ENCODE measurements around the gene MYOM1.

MYOM1 gene

DNA sequence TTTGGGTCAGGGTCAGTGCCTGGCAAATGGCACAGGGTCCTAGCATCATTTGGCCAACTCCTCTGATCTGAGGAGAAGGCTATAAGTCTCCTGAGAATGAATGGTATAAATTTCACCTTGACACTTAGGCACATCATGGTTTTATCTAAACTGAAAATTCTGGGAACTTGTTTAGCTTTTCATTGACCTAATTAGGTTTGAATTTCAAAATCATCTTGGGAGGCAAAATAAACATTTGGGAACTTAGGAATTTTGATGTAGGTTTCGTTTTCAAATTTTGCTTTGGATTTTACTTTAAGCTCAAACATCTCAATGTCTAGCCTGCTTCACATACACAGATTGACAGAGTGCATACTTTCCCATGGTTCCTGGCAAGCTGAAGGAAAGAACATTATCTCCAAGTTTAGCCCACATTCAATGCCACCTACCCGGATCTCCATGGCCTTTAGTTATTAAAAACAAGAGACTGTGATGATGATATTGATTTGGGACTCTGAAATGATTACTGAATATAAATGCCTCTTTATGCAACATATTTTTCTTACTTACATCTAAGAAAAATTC, 44.5 kb downstream of the MYOM1 start:
- peaks cover 0 to 5% of the 10 kb centered on the region in 2 donors for H3K4me1 ChIP-seq (ENCODE audit: control insufficient read depth in 2 of 2, insufficient read depth in 1 of 2, low read depth in 1 of 2, low read length in 2 of 2)
- no peak overlapping the region for H2AFZ ChIP-seq (ENCODE audit: low read length)
- no peak overlapping the region for H3K4me2 ChIP-seq (ENCODE audit: insufficient read depth, low read length, poor library complexity, severe bottlenecking)
- no peak overlapping the region for H3K27ac ChIP-seq (replicated peaks; ENCODE audit: low read length)
- H2BK5ac ChIP-seq (ENCODE audit: low read length) = no peak overlapping the region
- H2BK15ac ChIP-seq (ENCODE audit: low read length) = no peak overlapping the region
- no peak overlapping the region for H2BK120ac ChIP-seq (ENCODE audit: low read depth, low read length)
- no peak overlapping the region for H3K4ac ChIP-seq (ENCODE audit: low read length)
- H3K9ac ChIP-seq (ENCODE audit: low read depth, low read length, poor library complexity) = no peak overlapping the region
- H2BK12ac ChIP-seq (ENCODE audit: low read length) = no peak overlapping the region
- H3K4me3 ChIP-seq (ENCODE audit: low read length in 2 of 2) = no peak overlapping the region
- no peaks in the 10 kb centered on the region for H3K79me1 ChIP-seq (ENCODE audit: low read depth, low read length)
- no peak overlapping the region for H4K8ac ChIP-seq (ENCODE audit: low read depth, low read length)
- WGBS, 2 donors (ENCODE audit: extremely low coverage in 2 of 2, insufficient read length in 2 of 2, insufficient replicate concordance in 1 of 2) = no CpG with 5 or more reads among the region's 2 CpGs
- no peak overlapping the region for H3K18ac ChIP-seq (ENCODE audit: low read length)
- no peak overlapping the region for H3K23ac ChIP-seq (ENCODE audit: low read depth, low read length, poor library complexity)
- H3K9me3 ChIP-seq (replicated peaks in 1 of 2; ENCODE audit: control insufficient read depth in 2 of 2, insufficient read depth in 1 of 2, low read depth in 1 of 2, low read length in 2 of 2) = no peaks in the 10 kb centered on the region
- H4K91ac ChIP-seq (ENCODE audit: low read depth, low read length, poor library complexity) = no peak overlapping the region
- no peaks in the 10 kb centered on the region for H3K36me3 ChIP-seq (replicated peaks in 1 of 2; ENCODE audit: control insufficient read depth in 2 of 2, insufficient read depth in 2 of 2, low read length in 2 of 2)
- DNase-seq (ENCODE audit: low spot score) = no peak
- no peaks in the 10 kb centered on the region for H3K27me3 ChIP-seq (ENCODE audit: control insufficient read depth in 3 of 3, insufficient read depth in 3 of 3, low read depth in 1 of 3, low read length in 3 of 3)
- no peak overlapping the region for H2AK5ac ChIP-seq (ENCODE audit: low read depth, low read length)
- H3K14ac ChIP-seq (ENCODE audit: low read length) = no peak overlapping the region

DNA sequence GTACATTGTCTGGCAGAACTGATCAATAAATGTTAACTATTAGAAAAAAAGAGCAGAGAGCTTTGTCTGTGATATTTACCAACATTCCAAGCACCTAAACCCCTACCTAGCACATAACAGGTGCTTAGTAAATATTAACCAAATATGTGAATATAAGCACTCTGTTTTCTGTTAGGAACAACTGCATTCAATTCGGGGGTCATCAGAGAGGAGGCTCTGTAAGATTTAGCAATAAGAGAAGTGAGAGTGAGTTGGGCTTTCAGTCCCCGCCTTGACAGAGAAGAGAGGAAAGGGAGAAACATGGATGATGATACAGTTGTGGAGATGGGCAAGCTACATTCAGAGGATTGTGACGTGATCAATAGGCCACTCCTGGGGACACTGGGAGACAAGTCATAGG, 47.7 kb downstream of the MYOM1 start:
- Histone ChIP-seq H3K4me2 (ENCODE audit: insufficient read depth, low read length, poor library complexity, severe bottlenecking) (no peak overlapping the region), H2AFZ (ENCODE audit: low read length) (no peak overlapping the region), H3K27ac (replicated peaks; ENCODE audit: low read length) (no peak overlapping the region), H3K4me1 (ENCODE audit: control insufficient read depth in 2 of 2, insufficient read depth in 1 of 2, low read depth in 1 of 2, low read length in 2 of 2) (no peaks in the 10 kb centered on the region), H3K23ac (ENCODE audit: low read depth, low read length, poor library complexity) (no peak overlapping the region), H3K27me3 (ENCODE audit: control insufficient read depth in 3 of 3, insufficient read depth in 3 of 3, low read depth in 1 of 3, low read length in 3 of 3) (no peaks in the 10 kb centered on the region), H3K4me3 (ENCODE audit: low read length in 2 of 2) (no peak overlapping the region), H3K4ac (ENCODE audit: low read length) (no peak overlapping the region), H2BK12ac (ENCODE audit: low read length) (no peak overlapping the region), H2BK15ac (ENCODE audit: low read length) (no peak overlapping the region), H3K18ac (ENCODE audit: low read length) (no peak overlapping the region), H3K79me1 (ENCODE audit: low read depth, low read length) (no peaks in the 10 kb centered on the region), H3K14ac (ENCODE audit: low read length) (no peak overlapping the region), H3K36me3 (replicated peaks in 1 of 2; ENCODE audit: control insufficient read depth in 2 of 2, insufficient read depth in 2 of 2, low read length in 2 of 2) (no peaks in the 10 kb centered on the region), H2BK5ac (ENCODE audit: low read length) (no peak overlapping the region), H2AK5ac (ENCODE audit: low read depth, low read length) (no peak overlapping the region), H2BK120ac (ENCODE audit: low read depth, low read length) (no peak overlapping the region), H3K9me3 (replicated peaks in 1 of 2; ENCODE audit: control insufficient read depth in 2 of 2, insufficient read depth in 1 of 2, low read depth in 1 of 2, low read length in 2 of 2) (no peaks in the 10 kb centered on the region), H4K8ac (ENCODE audit: low read depth, low read length) (no peak overlapping the region), H4K91ac (ENCODE audit: low read depth, low read length, poor library complexity) (no peak overlapping the region), H3K9ac (ENCODE audit: low read depth, low read length, poor library complexity) (no peak overlapping the region)
- WGBS, 2 donors (ENCODE audit: extremely low coverage in 2 of 2, insufficient read length in 2 of 2, insufficient replicate concordance in 1 of 2) = no CpG with 5 or more reads among the region's 3 CpGs
- DNase-seq (ENCODE audit: low spot score) = no peak

GRCh38 chr18:3171631-3172030, 48.1 kb downstream of the MYOM1 start:
- whole genome bisulfite sequencing, 2 donors (ENCODE audit: extremely low coverage in 2 of 2, insufficient read length in 2 of 2, insufficient replicate concordance in 1 of 2) = no CpG with 5 or more reads among the region's 4 CpGs
- no peak overlapping the region for H3K4me3 ChIP-seq (ENCODE audit: low read length in 2 of 2)

GRCh38 chr18:3170441-3171161, 49.2 kb downstream of the MYOM1 start:
- Histone ChIP-seq H3K9me3 (replicated peaks in 1 of 2; ENCODE audit: control insufficient read depth in 2 of 2, insufficient read depth in 1 of 2, low read depth in 1 of 2, low read length in 2 of 2) (no peaks in the 10 kb centered on the region), H2BK12ac (ENCODE audit: low read length) (no peak overlapping the region), H3K4me3 (ENCODE audit: low read length in 2 of 2) (no peak overlapping the region), H3K36me3 (replicated peaks in 1 of 2; ENCODE audit: control insufficient read depth in 2 of 2, insufficient read depth in 2 of 2, low read length in 2 of 2) (no peaks in the 10 kb centered on the region), H3K79me1 (ENCODE audit: low read depth, low read length) (no peaks in the 10 kb centered on the region), H4K8ac (ENCODE audit: low read depth, low read length) (no peak overlapping the region), H3K27ac (replicated peaks; ENCODE audit: low read length) (no peak overlapping the region), H3K18ac (ENCODE audit: low read length) (no peak overlapping the region), H3K4me1 (ENCODE audit: control insufficient read depth in 2 of 2, insufficient read depth in 1 of 2, low read depth in 1 of 2, low read length in 2 of 2) (peaks cover 0 to 2% of the 10 kb centered on the region in 2 donors), H3K23ac (ENCODE audit: low read depth, low read length, poor library complexity) (no peak overlapping the region), H3K27me3 (ENCODE audit: control insufficient read depth in 3 of 3, insufficient read depth in 3 of 3, low read depth in 1 of 3, low read length in 3 of 3) (no peaks in the 10 kb centered on the region), H2AFZ (ENCODE audit: low read length) (no peak overlapping the region), H2BK15ac (ENCODE audit: low read length) (no peak overlapping the region), H3K14ac (ENCODE audit: low read length) (no peak overlapping the region), H2BK5ac (ENCODE audit: low read length) (no peak overlapping the region), H2AK5ac (ENCODE audit: low read depth, low read length) (no peak overlapping the region), H4K91ac (ENCODE audit: low read depth, low read length, poor library complexity) (no peak overlapping the region), H3K4me2 (ENCODE audit: insufficient read depth, low read length, poor library complexity, severe bottlenecking) (no peak overlapping the region), H3K4ac (ENCODE audit: low read length) (no peak overlapping the region), H3K9ac (ENCODE audit: low read depth, low read length, poor library complexity) (no peak overlapping the region), H2BK120ac (ENCODE audit: low read depth, low read length) (no peak overlapping the region)
- no peak for DNase-seq (ENCODE audit: low spot score)
- no CpG with 5 or more reads among the region's 6 CpGs for WGBS, 2 donors (ENCODE audit: extremely low coverage in 2 of 2, insufficient read length in 2 of 2, insufficient replicate concordance in 1 of 2)

More at GRCh38 chr18:3171631-3172030, 48.1 kb downstream of the MYOM1 start:
- Histone ChIP-seq H2AFZ (ENCODE audit: low read length) (no peak overlapping the region), H3K23ac (ENCODE audit: low read depth, low read length, poor library complexity) (no peak overlapping the region), H3K27me3 (ENCODE audit: control insufficient read depth in 3 of 3, insufficient read depth in 3 of 3, low read depth in 1 of 3, low read length in 3 of 3) (no peaks in the 10 kb centered on the region), H3K36me3 (replicated peaks in 1 of 2; ENCODE audit: control insufficient read depth in 2 of 2, insufficient read depth in 2 of 2, low read length in 2 of 2) (no peaks in the 10 kb centered on the region), H3K4ac (ENCODE audit: low read length) (no peak overlapping the region), H2BK5ac (ENCODE audit: low read length) (no peak overlapping the region), H2AK5ac (ENCODE audit: low read depth, low read length) (no peak overlapping the region), H3K27ac (replicated peaks; ENCODE audit: low read length) (no peak overlapping the region), H4K91ac (ENCODE audit: low read depth, low read length, poor library complexity) (no peak overlapping the region), H3K9me3 (replicated peaks in 1 of 2; ENCODE audit: control insufficient read depth in 2 of 2, insufficient read depth in 1 of 2, low read depth in 1 of 2, low read length in 2 of 2) (no peaks in the 10 kb centered on the region), H3K4me2 (ENCODE audit: insufficient read depth, low read length, poor library complexity, severe bottlenecking) (no peak overlapping the region), H2BK15ac (ENCODE audit: low read length) (no peak overlapping the region), H3K14ac (ENCODE audit: low read length) (no peak overlapping the region), H2BK12ac (ENCODE audit: low read length) (no peak overlapping the region), H3K9ac (ENCODE audit: low read depth, low read length, poor library complexity) (no peak overlapping the region), H3K18ac (ENCODE audit: low read length) (no peak overlapping the region), H3K4me1 (ENCODE audit: control insufficient read depth in 2 of 2, insufficient read depth in 1 of 2, low read depth in 1 of 2, low read length in 2 of 2) (no peaks in the 10 kb centered on the region), H4K8ac (ENCODE audit: low read depth, low read length) (no peak overlapping the region), H2BK120ac (ENCODE audit: low read depth, low read length) (no peak overlapping the region), H3K79me1 (ENCODE audit: low read depth, low read length) (no peaks in the 10 kb centered on the region)
- DNase-seq (ENCODE audit: low spot score) = no peak
